HG02678 (cell line): Measurements from ENCODE around the gene GDF7.

Source experiments
- ATAC-seq: cut with Tn5 transposase; IDR thresholded peaks from one replicate; pipeline ENCODE4 v1.9.1; 2021; ENCODE audit warnings: mild to moderate bottlenecking, moderate library complexity; ENCODE audit not compliant: unreplicated experiment

The GDF7 gene

GRCh38 chr2:20672201-20672951 is 5.4 kb downstream of the GDF7 start:
- no peak for ATAC-seq

GRCh38 chr2:20673686-20674308 is 6.9 kb downstream of the GDF7 start:
- no peak for ATAC-seq

- no peak for ATAC-seq
Observed at GRCh38 chr2:20674309-20674965, 7.5 kb downstream of the GDF7 start.

GRCh38 chr2:20674974-20675679 is 8.2 kb downstream of the GDF7 start:
- no peak for ATAC-seq

- peak; percentile 72 for ATAC-seq
Observed at GRCh38 chr2:20675701-20676352, 8.9 kb downstream of the GDF7 start.

- ATAC-seq, result peak; percentile 44
Observed at GRCh38 chr2:20676353-20677215, 9.6 kb downstream of the GDF7 start.

- peak; percentile 29 for ATAC-seq
Observed at GRCh38 chr2:20677301-20678085, 10.5 kb downstream of the GDF7 start.

GRCh38 chr2:20678086-20678395 is 11.1 kb downstream of the GDF7 start:
- ATAC-seq, result no peak

GRCh38 chr2:20678780-20679179 is 11.8 kb downstream of the GDF7 start:
- no peak for ATAC-seq

GRCh38 chr2:20680744-20681375 is 13.9 kb downstream of the GDF7 start:
- no peak for ATAC-seq

GRCh38 chr2:20682167-20682920 is 15.4 kb downstream of the GDF7 start:
- no peak for ATAC-seq

GRCh38 chr2:20684581-20685063 is 17.7 kb downstream of the GDF7 start:
- ATAC-seq, result no peak

GRCh38 chr2:20687260-20687832 is 20.4 kb downstream of the GDF7 start:
- ATAC-seq, result no peak

- no peak for ATAC-seq
Observed at GRCh38 chr2:20689428-20690264, 22.7 kb downstream of the GDF7 start.

GRCh38 chr2:20691076-20691734 is 24.3 kb downstream of the GDF7 start:
- no peak for ATAC-seq

GRCh38 chr2:20692081-20692480 is 25.1 kb downstream of the GDF7 start:
- no peak for ATAC-seq
